A204.1 (cell line): ENCODE data around the gene YLPM1.

ENCODE experiments used
- FAIRE-seq: peaks from 2 replicates; lab custom pipeline; 2012; peaks lifted over from hg19 to GRCh38; lab: Jason Lieb, UNC

YLPM1 gene

DNA sequence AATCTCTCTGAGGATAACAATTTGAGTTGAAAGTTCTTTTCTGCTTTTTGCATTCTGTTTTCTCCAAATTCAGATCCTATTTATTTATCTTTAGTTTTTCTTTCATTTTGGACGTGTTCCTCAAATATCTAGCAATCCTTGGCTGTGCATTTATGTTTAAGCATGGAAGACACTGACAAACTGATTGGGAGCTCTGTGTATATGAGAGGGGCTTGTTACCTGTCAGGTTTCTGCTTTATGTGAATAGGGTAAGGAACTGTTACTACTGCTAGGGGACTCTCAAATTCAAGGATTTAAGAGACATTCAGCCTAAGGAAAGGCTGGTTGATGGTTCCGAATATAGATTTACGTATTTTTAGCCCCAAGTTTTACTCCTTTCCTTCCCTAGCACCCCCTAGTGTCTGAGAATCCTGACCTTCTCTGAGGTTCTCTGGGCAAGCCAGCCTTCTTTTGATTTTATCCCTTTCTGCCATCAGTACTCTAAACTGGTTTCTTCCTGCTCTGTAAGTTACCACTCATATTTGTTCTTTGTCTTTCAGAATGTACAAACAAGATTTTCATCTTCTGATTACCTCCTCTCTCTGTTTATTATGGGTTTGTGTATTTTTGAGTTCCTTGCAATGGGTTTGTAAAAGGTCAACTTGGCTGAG is 30.5 kb downstream of the YLPM1 start:
- FAIRE-seq: no peak

DNA sequence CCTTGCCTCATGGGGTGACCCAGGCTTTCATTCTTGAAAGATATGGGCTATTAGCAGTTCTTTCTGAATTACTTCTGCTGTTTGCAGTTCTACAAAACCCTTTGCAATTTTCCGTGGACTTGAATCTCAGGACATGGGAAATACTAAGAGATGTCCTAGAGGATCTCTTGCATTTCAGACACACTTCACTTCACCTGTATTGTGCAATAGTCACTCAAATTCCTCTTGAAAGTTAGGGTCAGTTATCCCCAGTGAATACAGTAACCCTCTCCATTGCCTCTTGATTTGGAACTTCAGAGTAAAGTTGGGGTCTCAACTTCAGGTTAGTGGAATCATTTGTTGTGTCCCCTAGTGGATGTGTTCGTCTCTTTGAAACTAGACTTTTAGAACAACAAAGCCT is 31.8 kb downstream of the YLPM1 start:
- FAIRE-seq: no peak

DNA sequence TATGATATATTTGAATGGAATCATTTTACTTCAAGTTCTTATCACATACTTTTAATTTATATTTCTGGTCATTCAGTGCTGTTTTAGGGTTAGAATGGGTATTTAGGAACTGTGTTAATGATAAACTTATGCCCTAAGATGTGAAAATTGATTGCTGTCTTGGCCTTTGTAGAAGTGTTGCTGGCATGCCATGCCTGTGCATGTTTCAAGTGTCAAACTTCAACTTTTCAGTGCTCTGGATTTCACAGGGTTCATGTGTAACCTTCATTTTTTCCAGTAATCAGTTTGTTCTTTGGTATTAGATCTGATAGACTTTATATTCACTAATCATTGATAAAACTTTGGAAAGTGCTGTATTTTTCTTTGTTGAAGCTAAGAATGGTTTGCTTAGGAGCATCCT is 36.6 kb downstream of the YLPM1 start:
- no peak for FAIRE-seq

DNA sequence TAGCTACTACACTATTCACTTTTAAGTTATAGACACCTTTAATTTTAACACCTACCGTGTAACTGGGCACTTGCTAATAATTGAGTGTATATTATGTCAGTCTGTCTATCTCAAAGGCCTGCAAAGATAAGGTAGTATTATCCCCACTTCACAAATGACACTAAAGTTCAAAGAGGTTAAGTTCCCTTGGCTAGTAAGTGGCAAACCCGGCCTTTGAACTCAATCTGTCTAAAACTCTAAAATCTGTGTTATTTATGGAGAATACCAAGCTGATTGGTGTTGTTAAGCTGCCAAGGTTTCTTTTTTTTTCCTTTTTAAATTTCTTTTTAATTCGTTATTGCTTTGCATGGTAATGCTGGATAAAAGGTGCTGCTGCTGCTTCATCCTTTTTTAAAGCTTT is 37.7 kb downstream of the YLPM1 start:
- FAIRE-seq: no peak

DNA sequence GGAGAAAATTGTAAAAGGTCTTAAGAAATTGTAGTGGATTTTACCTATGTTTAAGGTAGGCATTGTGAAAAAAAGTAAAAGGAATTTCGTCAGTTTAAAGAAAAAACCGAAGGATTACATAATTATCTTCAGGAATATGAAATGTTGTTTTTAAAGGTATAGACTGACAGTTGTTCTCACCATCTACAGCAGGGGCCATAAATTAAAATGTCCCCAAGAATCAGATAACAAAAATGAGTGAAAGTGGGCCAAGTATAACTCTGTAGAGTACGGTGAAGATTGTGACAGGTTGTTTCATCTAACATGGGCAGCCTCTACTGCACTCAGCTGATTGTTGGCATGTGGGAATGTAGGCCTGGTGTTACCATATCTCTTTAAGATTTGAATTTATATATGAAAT is 38.3 kb downstream of the YLPM1 start:
- FAIRE-seq: no peak

DNA sequence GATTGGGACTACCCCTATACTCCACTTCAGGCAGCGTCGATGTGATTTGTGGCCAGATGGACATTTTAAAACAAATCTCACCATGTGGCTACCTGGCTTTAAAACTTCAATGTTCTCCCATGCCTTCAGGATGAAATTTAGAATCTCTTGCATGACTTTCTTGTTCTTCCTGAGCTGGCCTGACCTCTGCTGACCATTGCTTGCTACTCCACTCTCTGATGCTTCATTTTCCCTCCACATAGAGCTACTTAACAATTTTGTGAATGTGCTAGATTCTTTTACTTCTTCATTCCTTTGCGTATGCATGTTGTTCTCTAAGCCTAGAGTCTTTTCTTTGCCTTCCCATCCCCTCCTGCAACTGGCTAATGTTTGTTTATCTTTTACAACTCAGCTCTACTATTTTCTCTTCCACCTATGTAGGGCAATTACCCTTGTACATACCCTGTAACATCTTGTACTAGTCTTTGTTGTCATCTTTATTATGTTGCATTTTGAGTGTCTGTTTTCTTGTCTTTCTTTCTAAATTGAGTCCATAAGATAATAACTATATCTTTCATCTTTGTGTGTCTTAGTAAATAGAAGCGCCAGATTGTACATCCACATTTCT is 41.2 kb downstream of the YLPM1 start:
- peak; percentile 87 for FAIRE-seq

DNA sequence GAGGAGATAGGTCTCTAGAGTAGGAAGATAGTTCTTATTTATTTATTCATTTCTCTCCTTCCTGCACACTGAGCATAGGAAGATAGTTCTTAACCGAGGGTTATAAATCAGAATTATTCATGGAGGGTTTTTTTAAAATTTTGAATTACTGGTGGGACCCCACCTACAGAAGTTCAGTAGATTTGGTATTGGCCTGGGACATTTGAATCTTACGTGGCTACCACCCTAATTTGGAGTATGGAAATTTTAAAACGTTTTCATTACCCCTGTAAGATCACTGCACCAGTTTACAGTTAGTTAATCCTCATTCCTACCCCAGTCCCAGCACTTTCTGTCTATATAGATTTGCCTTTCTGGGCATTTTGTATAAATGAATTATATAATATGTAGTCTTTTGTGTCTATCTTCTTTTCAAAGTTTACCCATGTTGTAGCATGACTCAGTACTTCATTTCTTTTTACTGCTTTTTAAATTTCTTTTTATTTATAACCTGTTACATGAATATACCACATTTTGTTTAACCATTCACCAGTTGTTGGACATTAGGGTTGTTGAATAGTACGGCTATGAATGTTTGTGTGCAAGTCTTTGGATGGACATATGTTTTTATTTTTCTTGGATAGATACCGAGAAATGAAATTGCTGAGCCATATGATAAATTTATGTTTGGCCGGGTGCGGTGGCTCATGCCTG is 44.9 kb downstream of the YLPM1 start:
- FAIRE-seq: no peak

DNA sequence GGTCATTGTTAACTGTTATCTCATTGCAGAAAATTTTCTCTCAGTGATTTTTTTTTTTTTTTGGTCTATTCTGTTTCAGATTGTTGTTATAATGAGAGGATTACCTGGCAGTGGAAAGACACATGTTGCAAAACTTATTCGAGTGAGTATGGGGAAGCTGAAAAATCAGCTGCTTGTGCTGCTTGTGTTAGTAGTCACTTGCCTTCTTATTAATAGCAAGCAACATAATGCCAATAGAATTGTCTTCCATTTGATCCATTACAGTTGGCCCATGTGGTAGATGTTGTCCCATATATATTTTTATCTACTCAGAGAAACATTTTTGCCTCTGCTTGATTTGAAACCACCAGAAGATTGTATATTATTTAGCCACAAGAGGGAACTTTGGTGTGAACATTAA is 53.0 kb downstream of the YLPM1 start:
- FAIRE-seq: no peak

DNA sequence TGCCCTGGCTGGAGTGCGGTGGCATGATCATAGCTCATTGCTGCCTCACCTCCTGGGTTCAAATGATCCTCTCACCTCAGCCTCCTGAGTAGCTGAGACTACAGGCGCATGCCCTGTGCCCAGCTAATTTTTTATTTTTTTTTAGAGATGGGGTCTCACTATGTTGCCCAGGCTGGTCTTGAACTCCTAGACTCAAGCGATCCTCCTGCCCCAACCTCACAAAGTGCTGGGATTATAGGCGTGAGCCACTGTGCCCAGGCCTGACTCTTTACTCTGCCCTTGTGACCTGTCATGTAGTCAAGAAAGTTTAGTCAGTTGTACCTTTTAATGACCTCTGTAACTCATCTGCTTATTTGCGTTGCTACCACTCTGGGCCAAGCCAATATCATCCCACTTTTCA is 57.2 kb downstream of the YLPM1 start:
- FAIRE-seq: no peak

DNA sequence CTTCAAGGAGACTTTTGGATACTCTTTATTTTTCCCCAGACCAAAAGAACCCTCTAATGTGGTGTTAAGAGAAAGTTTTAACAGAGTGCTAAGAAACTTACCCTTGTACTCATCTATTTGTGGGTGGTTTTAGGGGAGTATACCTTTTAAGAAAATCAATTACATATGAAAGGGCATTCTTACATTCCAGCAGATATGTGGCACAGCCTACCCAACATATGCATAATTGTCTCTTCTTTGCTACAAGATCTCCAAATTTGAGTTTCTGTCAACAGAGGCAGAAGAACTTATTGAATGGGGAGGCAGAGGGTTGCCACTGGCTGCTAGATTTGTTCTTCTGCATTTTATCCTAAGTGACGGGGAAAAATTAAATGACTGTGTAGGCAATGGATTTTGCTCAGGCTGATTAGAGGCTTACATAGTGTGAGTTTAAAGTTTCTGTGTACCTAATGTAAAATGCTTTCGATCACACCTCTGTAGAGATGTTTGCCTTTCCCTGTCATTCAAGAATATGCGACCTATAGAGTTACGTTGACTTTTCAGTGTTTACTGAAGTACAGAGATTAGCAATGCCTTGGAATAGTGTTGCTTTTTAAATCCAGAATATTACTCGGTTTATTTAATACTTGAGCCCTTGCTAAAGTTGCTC is 58.3 kb downstream of the YLPM1 start:
- FAIRE-seq: no peak

DNA sequence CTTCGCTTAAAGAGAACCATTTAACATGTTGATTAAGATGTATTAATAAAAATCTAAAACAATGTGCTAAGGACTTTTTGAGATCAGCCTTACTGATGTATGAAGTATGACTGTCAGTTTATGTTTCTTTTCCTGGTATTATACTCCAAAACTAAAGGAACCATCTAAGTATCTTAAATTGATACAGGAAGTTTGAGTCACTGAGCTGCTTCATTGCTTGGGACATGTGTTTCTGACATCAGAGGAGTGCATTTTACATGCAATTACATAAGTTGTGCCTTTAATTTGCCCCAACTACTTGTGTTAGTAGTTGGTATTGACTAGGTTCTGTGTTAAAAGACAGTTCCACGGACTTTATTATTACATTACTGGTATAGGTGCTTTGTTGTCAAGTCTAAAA is 61.9 kb downstream of the YLPM1 start:
- no peak for FAIRE-seq

DNA sequence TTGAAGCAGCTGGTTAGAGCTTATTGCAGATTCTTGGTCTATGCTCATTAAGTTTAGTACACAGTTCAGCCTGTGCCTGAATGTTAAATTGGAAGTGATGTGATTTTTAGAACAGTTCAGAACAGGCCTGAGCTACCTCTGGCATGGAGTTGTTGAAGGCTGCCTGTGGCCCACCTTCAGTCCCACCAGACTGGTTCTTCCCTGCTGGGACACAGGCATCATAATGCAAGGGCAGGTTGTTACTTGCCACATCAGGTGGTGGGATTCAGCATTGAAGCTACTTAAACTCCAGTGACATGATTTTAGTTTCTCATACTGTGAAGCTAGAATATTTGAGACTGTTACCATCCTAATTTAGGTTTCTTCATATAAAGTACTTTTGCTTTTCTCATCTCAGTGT is 63.5 kb downstream of the YLPM1 start:
- no peak for FAIRE-seq

DNA sequence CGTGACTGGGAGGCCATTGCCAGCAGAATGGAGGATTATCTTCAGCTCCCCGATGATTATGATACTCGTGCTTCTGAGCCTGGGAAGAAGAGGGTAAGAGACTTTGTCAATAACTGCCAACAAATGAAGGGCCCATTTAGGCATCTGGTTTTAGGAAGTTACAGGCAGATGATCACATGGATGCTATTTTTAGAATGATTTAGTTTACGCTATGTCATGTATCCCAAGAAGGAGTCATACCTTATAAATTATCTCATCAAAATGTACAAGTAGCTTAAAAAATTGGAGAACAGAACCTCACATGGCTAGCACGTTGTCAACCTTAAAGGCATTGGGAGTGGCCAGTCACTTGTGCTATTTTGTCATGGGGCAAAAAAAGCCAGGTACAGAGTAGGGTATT is 66.1 kb downstream of the YLPM1 start:
- FAIRE-seq: no peak

DNA sequence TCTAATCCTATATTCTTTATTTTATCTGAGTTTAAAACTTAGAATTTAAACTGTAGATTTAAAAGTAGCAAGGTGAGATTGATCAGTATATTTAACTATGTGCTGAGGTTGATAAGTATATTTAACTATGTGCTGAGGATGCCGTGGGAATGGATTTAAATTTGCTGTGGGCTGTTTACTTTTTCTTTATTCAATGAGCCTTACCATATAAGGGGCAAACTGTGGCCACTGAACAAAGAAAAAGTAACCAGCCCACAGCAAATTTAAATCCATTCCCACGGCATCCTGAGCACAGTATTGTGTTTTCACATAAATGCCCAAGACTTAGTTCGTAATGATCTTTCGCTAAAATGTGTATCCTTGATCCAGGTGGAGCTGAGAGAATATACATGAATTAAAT is 69.7 kb downstream of the YLPM1 start:
- FAIRE-seq: no peak

DNA sequence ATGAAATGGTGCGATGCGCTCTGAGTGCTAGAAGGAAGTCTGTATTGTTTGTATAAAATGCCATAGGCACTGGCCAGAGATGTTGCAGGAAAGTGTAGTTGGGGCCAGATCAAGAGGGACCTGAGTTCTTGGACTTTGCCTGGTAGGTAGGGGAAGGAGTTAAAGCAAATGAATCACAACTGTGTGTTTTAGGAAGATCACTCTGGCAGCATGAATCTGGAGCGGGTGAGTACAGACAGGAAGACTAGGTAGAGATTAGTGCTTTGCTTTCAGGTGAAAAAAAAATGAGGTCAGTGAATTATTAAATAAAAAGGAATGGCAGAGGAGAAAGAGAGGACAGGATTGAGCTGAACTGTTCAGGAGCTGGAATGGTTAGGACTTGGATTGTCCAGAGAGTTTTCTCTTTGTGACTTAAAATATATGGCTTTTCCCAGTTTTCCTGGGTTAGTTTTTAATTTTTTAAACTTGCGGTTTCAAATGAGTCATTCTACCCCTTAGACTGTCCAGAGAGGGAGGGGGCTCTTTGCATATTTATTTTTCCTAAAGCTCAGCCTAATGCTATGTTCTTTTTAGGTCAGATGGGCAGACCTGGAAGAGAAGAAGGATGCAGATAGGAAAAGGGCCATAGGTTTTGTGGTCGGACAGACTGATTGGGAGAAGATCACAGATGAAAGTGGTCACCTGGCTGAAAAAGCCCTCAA is 71.7 kb downstream of the YLPM1 start:
- FAIRE-seq: no peak

DNA sequence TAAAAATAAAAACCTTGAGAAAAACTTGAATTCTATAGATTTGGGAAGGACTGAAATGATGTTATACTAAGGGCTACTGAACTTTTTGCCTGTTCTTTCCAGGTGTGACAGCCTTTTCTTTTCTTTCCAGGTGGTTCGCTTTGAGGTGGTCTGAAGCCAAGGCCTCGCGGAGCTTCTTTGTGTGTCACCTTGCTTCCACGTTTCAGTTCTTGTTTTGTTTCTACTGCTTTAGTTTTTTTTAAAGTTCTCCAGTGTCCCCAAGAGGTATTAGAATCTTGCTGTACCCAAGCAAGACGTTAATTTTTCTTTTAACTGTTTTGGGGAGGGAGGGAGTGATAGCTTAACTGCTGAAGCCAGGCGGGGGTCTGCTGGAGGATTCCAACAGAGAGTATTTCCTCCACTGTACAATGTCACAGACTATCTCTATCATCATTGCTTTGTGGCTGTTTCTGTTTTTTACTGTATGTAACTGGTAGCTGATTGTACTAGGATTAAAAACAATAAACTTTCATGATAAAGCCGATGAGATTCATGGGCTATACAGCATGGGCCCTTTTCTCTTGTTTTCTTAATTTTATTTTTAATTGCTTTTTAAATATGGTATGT is 72.6 kb downstream of the YLPM1 start:
- FAIRE-seq: no peak

DNA sequence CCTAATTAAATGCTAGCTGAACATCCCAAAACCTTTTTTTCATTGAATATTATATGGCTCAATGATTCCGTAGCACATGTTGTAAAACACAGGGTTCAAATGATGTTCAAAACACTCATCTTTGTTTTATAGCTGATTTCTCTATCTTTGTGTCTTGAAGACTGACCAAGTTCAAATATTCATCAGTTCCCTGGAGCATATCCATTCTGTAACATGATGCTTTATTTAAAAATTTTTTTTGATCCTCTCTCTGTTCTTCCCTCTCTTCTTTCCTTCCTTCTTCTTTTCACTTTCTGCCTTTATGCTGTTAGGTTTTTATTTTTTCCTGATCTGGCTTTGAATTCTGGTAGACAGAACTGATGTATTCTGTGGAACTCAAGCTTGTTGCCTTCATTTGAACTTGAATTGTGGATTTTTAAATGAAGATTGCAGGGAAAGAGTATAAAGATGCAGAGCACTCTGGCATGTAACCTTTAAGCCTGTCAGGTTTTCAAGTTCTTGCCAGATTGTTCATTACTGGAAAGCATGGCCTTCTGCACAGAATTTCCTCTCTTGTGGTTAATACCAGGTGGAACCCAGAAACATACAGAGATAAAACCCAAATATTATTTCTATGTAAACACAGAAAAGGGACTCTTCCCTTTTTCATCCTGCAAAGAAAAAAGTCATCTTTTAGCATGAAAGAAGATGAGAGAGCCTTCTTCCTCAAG is 73.3 kb downstream of the YLPM1 start:
- FAIRE-seq: no peak

DNA sequence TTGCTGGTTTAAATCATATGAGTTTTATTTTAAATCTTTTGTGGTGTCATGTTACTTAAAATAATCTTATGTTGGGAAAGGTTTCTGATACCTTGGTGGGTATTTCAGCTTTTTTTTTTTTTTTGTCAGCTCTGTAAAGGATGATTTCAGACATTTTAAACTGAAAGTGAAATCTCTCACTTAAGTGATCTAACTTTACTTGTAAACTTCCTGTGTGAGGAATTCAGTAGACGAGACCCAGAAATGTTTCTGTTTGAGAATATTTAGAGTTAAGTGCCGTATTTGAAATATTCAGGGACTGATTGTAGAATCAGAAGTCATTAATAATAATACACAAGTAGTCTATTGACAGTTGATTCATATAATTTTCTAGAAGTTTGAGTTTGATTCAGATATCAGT is 75.0 kb downstream of the YLPM1 start:
- FAIRE-seq: peak; percentile 60

DNA sequence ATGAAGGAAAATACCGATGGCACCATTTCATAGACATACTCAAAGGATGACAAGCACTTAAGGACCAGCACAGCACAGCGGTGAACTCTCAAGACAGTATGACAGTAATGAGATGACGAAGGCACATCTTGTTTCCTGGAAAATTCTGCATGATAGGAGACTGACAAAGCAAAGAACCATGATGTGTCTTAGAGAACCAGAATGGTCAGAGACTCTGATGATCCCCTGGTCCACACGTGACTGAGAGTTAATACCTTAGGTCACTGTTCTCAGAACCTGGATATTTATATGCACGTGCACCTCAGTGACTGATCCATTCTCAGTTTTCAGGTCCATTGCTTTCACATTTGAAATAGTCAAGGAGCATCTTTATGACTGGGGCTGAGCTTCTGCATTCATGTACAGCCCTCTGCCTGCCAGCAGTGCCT is 77.5 kb downstream of the YLPM1 start:
- FAIRE-seq: no peak

DNA sequence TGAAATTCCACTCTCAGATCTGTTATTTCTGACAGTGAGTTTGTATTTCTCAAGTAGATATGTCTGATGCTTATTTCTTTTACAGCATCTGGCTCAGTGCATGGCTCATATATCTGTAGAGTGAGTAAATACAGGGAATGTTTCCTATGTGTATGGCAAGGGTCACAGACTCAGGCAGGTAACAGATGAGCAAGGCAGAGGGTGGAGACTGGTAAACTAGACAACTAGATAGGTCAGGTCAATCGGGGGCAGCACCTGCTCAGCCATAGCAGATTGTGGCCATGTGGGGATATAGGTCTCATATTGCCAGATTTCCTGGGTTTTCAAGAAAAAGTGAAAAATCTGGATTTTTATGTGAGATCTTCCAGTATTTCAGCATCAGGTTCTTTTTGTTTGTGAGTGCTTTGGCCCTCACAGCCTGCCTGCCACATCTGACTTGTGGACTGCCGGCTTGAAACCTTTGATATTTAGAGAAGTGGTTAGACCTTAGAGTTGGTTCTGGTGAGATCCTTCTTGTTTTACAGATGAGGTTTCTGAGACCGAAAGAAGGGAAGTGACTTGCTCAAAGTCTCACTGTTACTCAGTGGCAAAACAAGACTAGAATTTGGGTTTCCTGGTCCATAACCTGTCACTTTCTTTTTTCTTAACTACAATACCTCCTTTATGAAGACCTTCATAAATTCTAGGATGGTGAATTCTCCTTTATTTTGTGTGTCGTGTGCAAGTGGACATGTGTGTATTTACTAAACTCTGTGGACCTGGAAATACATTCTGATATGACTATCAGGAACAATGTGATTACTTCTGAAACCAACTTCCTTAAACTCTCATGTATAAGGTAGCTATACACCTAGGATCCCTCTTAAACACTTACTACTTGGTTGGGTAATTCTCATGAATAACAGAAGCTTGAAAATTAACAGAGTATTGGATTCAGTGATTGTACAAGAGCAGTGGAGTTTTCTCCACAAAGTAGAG is 78.4 kb downstream of the YLPM1 start:
- FAIRE-seq: no peak
